HG02642 (cell line): Measurements from ENCODE around the gene CACNA1B.
"Not testable (repeated sequence)": the region's sequence is repeated elsewhere in the genome, so short reads cannot be mapped to it uniquely, and the experiment has no call there.

ENCODE experiments used
- ATAC-seq: cut with Tn5 transposase; IDR thresholded peaks from one replicate; pipeline ENCODE4 v1.9.1; 2021; ENCODE audit warnings: mild to moderate bottlenecking; ENCODE audit not compliant: unreplicated experiment, poor library complexity

The CACNA1B gene

GRCh38 chr9:137877506-137878122 is at the start of gene CACNA1B:
Gene CACNA1B (plus strand): TSS chr9:137877782. CDS start chr9:137877934, 152 bp downstream.
- not testable (repeated sequence) for ATAC-seq

- ATAC-seq, result no peak
Observed at GRCh38 chr9:137827908-137828526, 49.6 kb upstream of the CACNA1B start.

GRCh38 chr9:137828527-137829259 is 48.9 kb upstream of the CACNA1B start:
- ATAC-seq, result no peak

- ATAC-seq, result no peak
Observed at GRCh38 chr9:137829260-137829996, 48.2 kb upstream of the CACNA1B start.

- no peak for ATAC-seq
Observed at GRCh38 chr9:137832191-137832700, 45.3 kb upstream of the CACNA1B start.

GRCh38 chr9:137832830-137833590 is 44.6 kb upstream of the CACNA1B start:
- no peak for ATAC-seq

GRCh38 chr9:137833721-137834613 is 43.6 kb upstream of the CACNA1B start:
- ATAC-seq, result no peak

GRCh38 chr9:137834846-137835546 is 42.6 kb upstream of the CACNA1B start:
- ATAC-seq, result no peak

GRCh38 chr9:137836151-137836830 is 41.3 kb upstream of the CACNA1B start:
- no peak for ATAC-seq

GRCh38 chr9:137836831-137837241 is 40.7 kb upstream of the CACNA1B start:
- no peak for ATAC-seq

- ATAC-seq, result no peak
Observed at GRCh38 chr9:137837345-137838278, 40.0 kb upstream of the CACNA1B start.

- ATAC-seq, result no peak
Observed at GRCh38 chr9:137838576-137838975, 39.0 kb upstream of the CACNA1B start.

- no peak for ATAC-seq
Observed at GRCh38 chr9:137843355-137843754, 34.2 kb upstream of the CACNA1B start.

- ATAC-seq, result no peak
Observed at GRCh38 chr9:137851516-137852267, 25.9 kb upstream of the CACNA1B start.

GRCh38 chr9:137853392-137853995 is 24.1 kb upstream of the CACNA1B start:
- ATAC-seq, result no peak

- ATAC-seq, result no peak
Observed at GRCh38 chr9:137860361-137860760, 17.2 kb upstream of the CACNA1B start.
